HEK293 (cell line): ENCODE results near the gene TMEM176B.

Experiments
- CTCF ChIP-seq: fragments of 450-650 bp; formaldehyde crosslinking; IDR thresholded peaks from 2 replicates; pipeline ENCODE4 v1.5.1; 2016; ENCODE audit warnings: missing biosample characterization, missing genetic modification characterization
- PATZ1 ChIP-seq: fragments of 450-650 bp; formaldehyde crosslinking; IDR thresholded peaks from 2 replicates; pipeline ENCODE4 v1.5.1; 2016; ENCODE audit warnings: missing biosample characterization, missing genetic modification characterization
- ZBTB11 ChIP-seq: fragments of 450-650 bp; formaldehyde crosslinking; conservative IDR thresholded peaks from 2 replicates; pipeline ENCODE4 v1.5.1; 2016; ENCODE audit warnings: low read depth, missing biosample characterization, missing genetic modification characterization
- ZNF132 ChIP-seq: fragments of 450-650 bp; formaldehyde crosslinking; IDR thresholded peaks from 2 replicates; pipeline ENCODE4 v1.5.1; 2017; ENCODE audit warnings: missing biosample characterization, missing genetic modification characterization, borderline replicate concordance
- ZNF174 ChIP-seq: fragments of 450-650 bp; formaldehyde crosslinking; IDR thresholded peaks from 2 replicates; pipeline ENCODE4 v1.5.0; 2017; ENCODE audit warnings: missing biosample characterization, mild to moderate bottlenecking, missing genetic modification characterization
- ZNF280D ChIP-seq: fragments of 450-650 bp; formaldehyde crosslinking; IDR thresholded peaks from 2 replicates; pipeline ENCODE4 v1.5.1; 2016; ENCODE audit warnings: missing biosample characterization, missing genetic modification characterization
- ZNF335 ChIP-seq: fragments of 450-650 bp; formaldehyde crosslinking; conservative IDR thresholded peaks from 2 replicates; pipeline ENCODE4 v1.5.1; 2016; ENCODE audit warnings: missing biosample characterization, missing genetic modification characterization
- ZNF501 ChIP-seq: fragments of 450-650 bp; formaldehyde crosslinking; IDR thresholded peaks from 2 replicates; pipeline ENCODE4 v1.5.1; 2016; ENCODE audit warnings: missing biosample characterization, missing genetic modification characterization
- ZNF843 ChIP-seq: fragments of 450-650 bp; formaldehyde crosslinking; IDR thresholded peaks from 2 replicates; pipeline ENCODE4 v1.5.1; 2016; ENCODE audit warnings: missing biosample characterization, missing genetic modification characterization

- TF ChIP-seq CTCF (tag by site-specific recombination), result no peak
- no peak for TF ChIP-seq ZNF174 (tag by site-specific recombination)
- no peak for TF ChIP-seq ZNF280D (tag by site-specific recombination)
- no peak for TF ChIP-seq ZNF132
- no peak for TF ChIP-seq ZNF501 (tag by site-specific recombination)
- no peak for TF ChIP-seq ZBTB11 (tag by site-specific recombination)
- no peak for TF ChIP-seq ZNF335
- no peak for TF ChIP-seq PATZ1
- no peak for TF ChIP-seq ZNF843 (tag by site-specific recombination)
Observed at GRCh38 chr7:150790416-150791075, 9.6 kb downstream of the TMEM176B start.
